DND-41 (cell line): ENCODE measurements around the gene CTPS2.
"Not testable (repeated sequence)": the region's sequence is repeated elsewhere in the genome, so short reads cannot be mapped to it uniquely, and the experiment has no call there.

Experiments
- ATAC-seq: fragments of 200-7000 bp; cut with Tn5 transposase; 3 replicates; pipeline ENCODE4 v1.9.1; 2021; ENCODE audit warnings: low read depth; ENCODE audit not compliant: insufficient read depth
- DNase-seq: peaks from one replicate; pipeline ENCODE4 v3.0.0-alpha.2; 2020
- H2AFZ ChIP-seq: 2 replicates; pipeline ENCODE4 v1.6.0; 2012; ENCODE audit warnings: low read depth, low read length
- H3K27ac ChIP-seq: 2 replicates; pipeline ENCODE4 v1.5.1; 2012; ENCODE audit warnings: low read length, inconsistent platforms
- H3K27me3 ChIP-seq: fragments of 200-600 bp; sonication (generic); 2 replicates; pipeline ENCODE4 v1.6.0; 2012; ENCODE audit warnings: low read length, mild to moderate bottlenecking, inconsistent platforms; ENCODE audit not compliant: insufficient read depth, poor library complexity
- H3K36me3 ChIP-seq: 2 replicates; pipeline ENCODE4 v1.5.1; 2012; ENCODE audit warnings: low read length, inconsistent platforms; ENCODE audit not compliant: insufficient read depth
- H3K4me1 ChIP-seq: 2 replicates; pipeline ENCODE4 v1.5.1; 2012; ENCODE audit warnings: mild to moderate bottlenecking, low read length; ENCODE audit not compliant: insufficient read depth
- H3K4me2 ChIP-seq: 2 replicates; pipeline ENCODE4 v1.6.0; 2012; ENCODE audit warnings: mild to moderate bottlenecking, moderate library complexity, low read length, inconsistent platforms; ENCODE audit not compliant: insufficient read depth
- H3K4me3 ChIP-seq, 2 experiments: fragments of 200-600 bp in 1 of 2; shearing (Covaris generic) in 1 of 2; 2 replicates each; pipeline ENCODE4 v1.5.1; 2012 to 2016; ENCODE audit warnings: inconsistent platforms in 2 of 2, low read length in 2 of 2, mild to moderate bottlenecking in 2 of 2, low read depth in 1 of 2, moderate library complexity in 1 of 2
- H3K79me2 ChIP-seq: 2 replicates; pipeline ENCODE4 v1.6.0; 2012; ENCODE audit warnings: low read length, inconsistent platforms; ENCODE audit not compliant: insufficient read depth
- H3K9ac ChIP-seq: 2 replicates; pipeline ENCODE4 v1.6.0; 2012; ENCODE audit warnings: low read depth, mild to moderate bottlenecking, inconsistent platforms, low read length, moderate library complexity
- H3K9me3 ChIP-seq: 2 replicates; pipeline ENCODE4 v1.5.1; 2012; ENCODE audit warnings: low read length, moderate library complexity, mild to moderate bottlenecking, inconsistent platforms; ENCODE audit not compliant: insufficient read depth, severe bottlenecking
- H4K20me1 ChIP-seq: 2 replicates; pipeline ENCODE4 v1.6.0; 2012; ENCODE audit warnings: low read length; ENCODE audit not compliant: insufficient read depth
- CTCF ChIP-seq: IDR thresholded peaks from 2 replicates; pipeline ENCODE4 v1.5.1; 2012; ENCODE audit warnings: borderline replicate concordance, low read length, moderate library complexity, mild to moderate bottlenecking; ENCODE audit not compliant: poor library complexity, severe bottlenecking; ENCODE audit errors: extremely low read depth
- EZH2 ChIP-seq: IDR thresholded peaks from 3 replicates; pipeline ENCODE4 v1.6.1; 2012; ENCODE audit warnings: borderline replicate concordance, low read depth, mild to moderate bottlenecking, moderate library complexity, low read length, inconsistent platforms; ENCODE audit not compliant: severe bottlenecking

Gene CTPS2

GRCh38 chrX:16579517-16579916 is 133.0 kb downstream of the CTPS2 start:
- no peaks in the 10 kb centered on the region for H3K79me2 ChIP-seq
- DNase-seq (no peak), ATAC-seq (no peak)
- H3K27ac ChIP-seq: no peak overlapping the region
- no peaks in the 10 kb centered on the region for H3K9me3 ChIP-seq
- H3K36me3 ChIP-seq: no peaks in the 10 kb centered on the region
- H3K27me3 ChIP-seq: no peaks in the 10 kb centered on the region
- TF ChIP-seq CTCF: no peak
- TF ChIP-seq EZH2: no peak
- no peak overlapping the region for H3K4me3 ChIP-seq
- H2AFZ ChIP-seq: no peak overlapping the region
- no peak overlapping the region for H3K9ac ChIP-seq
- no peak overlapping the region for H3K4me2 ChIP-seq
- H3K4me1 ChIP-seq: no peaks in the 10 kb centered on the region
- no peaks in the 10 kb centered on the region for H4K20me1 ChIP-seq

- H3K4me3 ChIP-seq: no peak overlapping the region
- H3K9ac ChIP-seq: no peak overlapping the region
- H3K4me1 ChIP-seq: no peaks in the 10 kb centered on the region
- H3K9me3 ChIP-seq: no peaks in the 10 kb centered on the region
- no peaks in the 10 kb centered on the region for H4K20me1 ChIP-seq
- no peak overlapping the region for H3K4me2 ChIP-seq
- no peak for TF ChIP-seq EZH2
- TF ChIP-seq CTCF: no peak
- DNase-seq: no peak
- no peaks in the 10 kb centered on the region for H3K36me3 ChIP-seq
- H3K27me3 ChIP-seq: no peaks in the 10 kb centered on the region
- H3K79me2 ChIP-seq: no peaks in the 10 kb centered on the region
- no peak overlapping the region for H3K27ac ChIP-seq
- H2AFZ ChIP-seq: no peak overlapping the region
- ATAC-seq: no peak
Observed at GRCh38 chrX:16578218-16578617, 134.3 kb downstream of the CTPS2 start.

GRCh38 chrX:16577483-16578029 is 134.9 kb downstream of the CTPS2 start:
- Histone ChIP-seq H3K4me3 (no peak overlapping the region), H3K4me2 (no peak overlapping the region), H3K9me3 (no peaks in the 10 kb centered on the region), H2AFZ (no peak overlapping the region), H3K27me3 (no peaks in the 10 kb centered on the region), H3K9ac (no peak overlapping the region), H3K4me1 (no peaks in the 10 kb centered on the region), H3K79me2 (no peaks in the 10 kb centered on the region), H4K20me1 (no peaks in the 10 kb centered on the region), H3K27ac (no peak overlapping the region), H3K36me3 (no peaks in the 10 kb centered on the region)
- DNase-seq (no peak), ATAC-seq (no peak)
- no peak for TF ChIP-seq CTCF

GRCh38 chrX:16575388-16575787 is 137.1 kb downstream of the CTPS2 start:
- not testable (repeated sequence) for H3K4me3 ChIP-seq, H4K20me1 ChIP-seq, H3K27me3 ChIP-seq, H3K4me2 ChIP-seq, H3K4me1 ChIP-seq, H3K9me3 ChIP-seq, DNase-seq, H3K79me2 ChIP-seq, ATAC-seq, H2AFZ ChIP-seq, H3K9ac ChIP-seq, H3K27ac ChIP-seq, H3K36me3 ChIP-seq
